ENCODE data around the gene SPAG4.

The SPAG4 gene

GRCh38 chr20:35657271-35657670 lies 41.6 kb downstream of the SPAG4 start:
- DNase-seq (ENCODE audit: low read depth), result no peak

DNA sequence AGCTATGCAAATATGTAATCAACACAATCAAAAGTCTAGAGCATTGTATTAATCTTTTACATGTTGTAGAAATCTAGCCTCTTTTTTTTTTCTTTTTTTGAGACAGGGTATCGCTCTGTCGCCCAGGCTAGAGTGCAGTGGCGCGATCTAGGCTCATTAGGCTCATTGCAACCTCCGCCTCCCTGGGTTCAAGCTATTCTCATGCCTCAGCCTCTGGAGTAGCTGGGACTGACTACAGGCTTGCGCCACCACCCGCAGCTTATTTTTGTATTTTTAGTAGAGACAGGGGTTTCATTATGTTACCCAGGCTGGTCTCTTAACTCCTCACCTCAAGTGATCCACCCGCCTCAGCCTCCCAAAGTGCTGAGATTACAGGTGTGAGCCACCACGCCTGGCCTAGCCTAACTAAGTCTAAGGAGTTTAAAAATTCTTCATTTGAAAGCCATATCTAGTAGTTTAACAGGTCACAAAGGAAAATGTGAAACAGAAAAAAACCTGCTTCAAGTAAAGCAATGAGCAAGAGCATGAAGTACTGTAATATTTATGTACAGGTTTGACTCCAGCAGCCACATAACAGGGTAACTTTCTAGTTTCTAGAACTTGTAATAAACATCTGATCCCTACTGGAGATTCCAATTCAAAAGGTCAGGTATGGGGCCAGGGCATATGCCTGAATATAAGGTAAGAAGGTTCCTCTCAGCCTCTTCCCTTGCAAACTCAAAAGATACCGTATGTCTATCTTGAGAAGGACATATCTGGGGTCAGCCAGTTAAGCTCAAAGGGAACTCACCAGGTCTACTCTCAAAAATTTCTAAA lies 44.7 kb downstream of the SPAG4 start:
- no peak for DNase-seq (ENCODE audit: low read depth)

DNA sequence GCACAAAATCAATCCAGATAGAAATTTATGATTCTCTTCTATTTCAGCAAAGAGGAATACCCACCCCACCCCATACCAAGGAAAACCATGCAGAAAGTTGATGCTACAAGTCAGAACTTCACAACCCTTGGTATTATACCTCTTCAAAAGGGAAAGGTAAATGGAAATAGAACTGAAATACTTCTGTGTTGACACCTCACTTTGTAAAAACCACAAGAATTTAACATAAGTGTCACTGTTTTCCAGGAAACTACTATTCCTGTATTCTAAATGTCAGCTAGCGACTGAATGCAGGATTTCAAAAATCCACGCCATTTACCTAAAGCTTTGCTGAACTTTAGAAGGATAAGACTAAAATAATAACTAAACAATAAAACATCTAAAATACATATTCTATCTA lies 45.4 kb downstream of the SPAG4 start:
- no peak for DNase-seq (ENCODE audit: low read depth)

DNA sequence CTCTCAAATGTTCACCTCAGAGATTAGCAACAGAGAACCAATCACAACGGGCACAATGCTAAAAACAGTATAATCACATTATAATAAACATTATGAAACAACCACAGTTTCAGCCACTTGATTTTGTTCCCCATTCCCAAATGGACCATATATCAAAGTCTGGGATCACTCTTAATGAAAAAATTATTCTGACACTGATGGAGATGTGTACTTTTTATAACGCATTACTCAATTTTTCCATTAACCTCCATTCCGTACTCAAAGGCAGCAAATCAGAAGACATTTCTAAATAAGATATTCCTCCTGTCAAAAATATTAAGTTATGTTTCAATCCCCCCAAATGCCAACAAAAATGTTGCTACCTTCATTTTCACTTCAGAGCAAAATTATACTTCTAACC lies 46.3 kb downstream of the SPAG4 start:
- DNase-seq (ENCODE audit: low read depth), result no peak

GRCh38 chr20:35662551-35662950 lies 46.9 kb downstream of the SPAG4 start:
- DNase-seq (ENCODE audit: low read depth), result no peak

GRCh38 chr20:35663516-35664465 lies 48.2 kb downstream of the SPAG4 start:
- peak; percentile 47 for DNase-seq (ENCODE audit: low read depth)

- peak; percentile 90 for DNase-seq (ENCODE audit: low read depth)
These were observed 49.0 kb downstream of the SPAG4 start, which contains the start of the genes CPNE1 and RBM12 for GRCh38 chr20:35664466-35665206. Gene CPNE1, minus strand, starts transcription at chr20:35664900. Its CDS starts 31,977 bp downstream, at chr20:35632923. Gene RBM12, minus strand, starts transcription at chr20:35664900. Its CDS starts 9,578 bp downstream, at chr20:35655322.

DNA sequence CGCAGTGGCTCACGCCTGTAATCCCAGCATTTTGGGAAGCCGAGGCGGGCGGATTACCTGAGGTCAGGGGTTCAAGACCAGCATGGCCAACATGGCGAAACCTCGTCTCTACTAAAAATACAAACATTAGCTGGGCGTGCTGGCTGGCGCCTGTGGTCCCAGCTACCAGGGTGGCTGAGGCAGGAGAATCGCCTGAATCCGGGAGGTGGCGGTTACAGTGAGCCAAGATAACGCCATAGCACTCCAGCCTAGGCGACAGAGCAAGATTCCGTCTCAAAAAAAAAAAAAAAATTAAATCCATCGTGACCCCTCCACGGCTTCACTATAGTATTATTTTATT lies 50.3 kb downstream of the SPAG4 start:
- DNase-seq (ENCODE audit: low read depth), result no peak

DNA sequence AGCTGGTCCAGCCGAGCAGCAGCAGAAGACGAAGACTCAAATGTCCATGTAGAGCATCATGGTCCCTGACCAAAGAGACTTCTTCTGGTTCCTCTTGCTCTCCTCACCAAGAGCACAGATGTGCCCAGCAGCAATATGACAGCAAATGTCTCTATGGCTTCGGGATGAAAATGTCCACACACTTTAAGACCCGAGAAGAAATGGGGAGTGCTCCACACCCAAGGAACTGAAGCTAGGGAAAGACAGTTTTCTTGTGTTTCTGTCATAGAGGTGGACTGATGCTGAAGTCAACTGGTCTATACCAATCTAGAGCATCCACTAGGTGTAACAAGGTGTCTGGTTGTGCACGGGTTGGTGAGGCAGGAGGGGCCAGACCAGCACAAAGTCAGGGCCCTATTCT lies 53.6 kb downstream of the SPAG4 start:
- no peak for DNase-seq (ENCODE audit: low read depth)

GRCh38 chr20:35669681-35670080 lies 54.1 kb downstream of the SPAG4 start:
- no peak for DNase-seq (ENCODE audit: low read depth)
